ENCODE measurements around the gene ADCY2.

The ADCY2 gene

GRCh38 chr5:7842531-7842930 is 446.6 kb downstream of the ADCY2 start:
- Histone ChIP-seq H3K27ac (ENCODE audit: low read depth, low read length) (no peak overlapping the region), H3K4me2 (ENCODE audit: low read length) (no peak overlapping the region), H3K4me3 (ENCODE audit: low read length) (no peak overlapping the region), H3K9me3 (ENCODE audit: control insufficient read depth, insufficient read depth, low read length) (no peaks in the 10 kb centered on the region), H4K20me1 (ENCODE audit: control insufficient read depth, insufficient read depth, low read depth, low read length) (no peaks in the 10 kb centered on the region), H3K9me2 (replicated peaks; ENCODE audit: control insufficient read depth, low read length) (no peaks in the 10 kb centered on the region; the same call in 1 of the 2 replicates), H3K79me2 (ENCODE audit: control insufficient read depth, low read length) (no peaks in the 10 kb centered on the region), H3K27me3 (ENCODE audit: control insufficient read depth, low read length) (no peaks in the 10 kb centered on the region; the same call in 1 of the 2 replicates), H3K4me1 (ENCODE audit: control insufficient read depth, low read length) (no peaks in the 10 kb centered on the region), H3K36me3 (ENCODE audit: control insufficient read depth, low read length) (no peaks in the 10 kb centered on the region), H3F3A (ENCODE audit: control insufficient read depth, insufficient read depth) (no peaks in the 10 kb centered on the region)
- TF ChIP-seq CTCF (IDR thresholded peaks at IDR 0.05; ENCODE audit: low read depth, low read length, poor library complexity, severe bottlenecking) (no peak), EZH2phosphoT487 (IDR thresholded peaks at IDR 0.05; ENCODE audit: borderline replicate concordance, low read length) (no peak)

GRCh38 chr5:7844901-7845300 is 449.0 kb downstream of the ADCY2 start:
- H3K9me3 ChIP-seq (ENCODE audit: control insufficient read depth, insufficient read depth, low read length), result no peaks in the 10 kb centered on the region
- H4K20me1 ChIP-seq (ENCODE audit: control insufficient read depth, insufficient read depth, low read depth, low read length), result no peaks in the 10 kb centered on the region
- no peak overlapping the region for H3K4me2 ChIP-seq (ENCODE audit: low read length)
- no peak overlapping the region for H3K27ac ChIP-seq (ENCODE audit: low read depth, low read length)
- no peaks in the 10 kb centered on the region for H3K4me1 ChIP-seq (ENCODE audit: control insufficient read depth, low read length)
- no peaks in the 10 kb centered on the region for H3K36me3 ChIP-seq (ENCODE audit: control insufficient read depth, low read length)
- H3F3A ChIP-seq (ENCODE audit: control insufficient read depth, insufficient read depth), result no peaks in the 10 kb centered on the region
- no peak overlapping the region for H3K4me3 ChIP-seq (ENCODE audit: low read length)
- H3K79me2 ChIP-seq (ENCODE audit: control insufficient read depth, low read length), result no peaks in the 10 kb centered on the region
- TF ChIP-seq EZH2phosphoT487 (IDR thresholded peaks at IDR 0.05; ENCODE audit: borderline replicate concordance, low read length) (no peak), CTCF (IDR thresholded peaks at IDR 0.05; ENCODE audit: low read depth, low read length, poor library complexity, severe bottlenecking) (no peak)
- H3K9me2 ChIP-seq (replicated peaks; ENCODE audit: control insufficient read depth, low read length), result no peaks in the 10 kb centered on the region; the same call in 1 of the 2 replicates
- H3K27me3 ChIP-seq (ENCODE audit: control insufficient read depth, low read length), result peaks cover 2% of the 10 kb centered on the region

GRCh38 chr5:7845557-7845956 is 449.6 kb downstream of the ADCY2 start:
- Histone ChIP-seq H3K9me2 (replicated peaks; ENCODE audit: control insufficient read depth, low read length) (no peaks in the 10 kb centered on the region), H3F3A (ENCODE audit: control insufficient read depth, insufficient read depth) (no peaks in the 10 kb centered on the region), H3K4me3 (ENCODE audit: low read length) (no peak overlapping the region), H3K9me3 (ENCODE audit: control insufficient read depth, insufficient read depth, low read length) (no peaks in the 10 kb centered on the region), H3K36me3 (ENCODE audit: control insufficient read depth, low read length) (no peaks in the 10 kb centered on the region), H3K27me3 (ENCODE audit: control insufficient read depth, low read length) (peaks cover 2% of the 10 kb centered on the region), H3K27ac (ENCODE audit: low read depth, low read length) (no peak overlapping the region), H3K79me2 (ENCODE audit: control insufficient read depth, low read length) (no peaks in the 10 kb centered on the region), H3K4me2 (ENCODE audit: low read length) (no peak overlapping the region), H3K4me1 (ENCODE audit: control insufficient read depth, low read length) (no peaks in the 10 kb centered on the region), H4K20me1 (ENCODE audit: control insufficient read depth, insufficient read depth, low read depth, low read length) (no peaks in the 10 kb centered on the region)
- TF ChIP-seq CTCF (IDR thresholded peaks at IDR 0.05; ENCODE audit: low read depth, low read length, poor library complexity, severe bottlenecking) (no peak), EZH2phosphoT487 (IDR thresholded peaks at IDR 0.05; ENCODE audit: borderline replicate concordance, low read length) (no peak)

Measured in DOHH2 (cell line).